Parathyroid adenoma (tissue), 2 donors: ENCODE data around the gene DMPK.
A peak's percentile ranks its signal among the peaks of the same experiment; 100 is the strongest.

Experiments used
- H2AFZ ChIP-seq: fragments of 300-600 bp; sonication (generic); one replicate; pipeline ENCODE4 v1.7.0; 2017; ENCODE audit warnings: antibody characterized with exemption, mild to moderate bottlenecking
- H3K27ac ChIP-seq: fragments of 300-600 bp; sonication (generic); one replicate; pipeline ENCODE4 v1.7.0; 2017
- H3K27me3 ChIP-seq: fragments of 300-600 bp; sonication (generic); one replicate; pipeline ENCODE4 v1.7.0; 2017; ENCODE audit warnings: low read length; ENCODE audit not compliant: control insufficient read depth, insufficient read depth
- H3K36me3 ChIP-seq: fragments of 300-600 bp; sonication (generic); one replicate; pipeline ENCODE4 v1.7.0; 2017; ENCODE audit warnings: low read length; ENCODE audit not compliant: control insufficient read depth, insufficient read depth
- H3K4me1 ChIP-seq: fragments of 300-600 bp; sonication (generic); one replicate; pipeline ENCODE4 v1.7.0; 2017; ENCODE audit warnings: control low read depth
- H3K4me2 ChIP-seq: fragments of 300-600 bp; sonication (generic); one replicate; pipeline ENCODE4 v1.7.0; 2017; ENCODE audit warnings: low read length
- H3K4me3 ChIP-seq: fragments of 300-600 bp; sonication (generic); one replicate; pipeline ENCODE4 v1.7.0; 2017; ENCODE audit warnings: low read depth, low read length
- H3K79me2 ChIP-seq: fragments of 300-600 bp; sonication (generic); one replicate; pipeline ENCODE4 v1.7.0; 2017; ENCODE audit warnings: control low read depth
- H3K9ac ChIP-seq: fragments of 300-600 bp; sonication (generic); one replicate; pipeline ENCODE4 v1.7.0; 2017; ENCODE audit warnings: mild to moderate bottlenecking
- H3K9me3 ChIP-seq: fragments of 300-600 bp; sonication (generic); one replicate; pipeline ENCODE4 v1.7.0; 2017; ENCODE audit warnings: low read length; ENCODE audit not compliant: control insufficient read depth
- TF ChIP-seq, protein P1 (sequence below): fragments of 300-600 bp; sonication (generic); IDR thresholded peaks from one replicate; pipeline ENCODE4 v1.7.0; 2017; ENCODE audit warnings: antibody characterized with exemption, mild to moderate bottlenecking
- donor health status: primary hyperparathyroidism.

The DMPK gene

DNA sequence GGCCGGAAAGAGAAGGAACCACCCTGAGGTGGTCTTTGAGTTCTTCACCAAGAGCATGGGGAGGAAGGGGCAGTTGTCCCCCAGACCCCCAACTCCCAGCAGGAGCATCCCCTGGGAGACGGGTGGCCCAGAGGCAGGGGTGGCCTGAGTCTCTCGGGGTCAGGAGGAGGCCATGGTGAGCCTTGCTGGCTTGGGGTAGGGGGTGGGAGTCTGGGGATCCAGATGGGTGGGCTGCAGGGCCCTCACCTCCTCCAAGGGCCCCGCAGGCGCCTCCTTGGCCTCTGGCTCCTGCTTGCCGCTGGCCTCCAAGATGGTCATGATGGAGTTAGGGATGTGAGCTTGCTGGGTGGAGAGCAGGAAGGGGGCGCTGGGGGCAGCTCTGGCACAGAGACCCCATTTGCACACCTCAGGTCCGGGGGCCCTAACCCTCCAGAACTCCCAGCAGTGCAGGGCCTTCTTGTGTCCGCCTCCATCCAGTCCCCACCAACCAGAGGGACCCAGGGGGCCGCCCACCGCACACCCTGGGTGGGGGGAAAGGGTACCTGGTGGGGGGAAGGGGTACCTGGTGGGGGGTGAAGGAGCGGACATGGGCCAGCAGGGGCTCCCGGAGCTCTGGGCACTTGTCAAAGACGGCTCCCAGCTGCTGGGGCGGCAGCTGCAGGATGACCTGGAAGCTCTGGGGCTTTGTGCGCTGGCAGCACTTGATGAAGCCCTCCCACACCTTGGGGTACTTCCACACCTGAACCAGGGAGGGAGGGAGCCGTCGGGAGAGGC lies 34.1 kb upstream of the DMPK start:
- no peaks in the 10 kb centered on the region for H3K36me3 ChIP-seq
- TF ChIP-seq, protein P1, sequence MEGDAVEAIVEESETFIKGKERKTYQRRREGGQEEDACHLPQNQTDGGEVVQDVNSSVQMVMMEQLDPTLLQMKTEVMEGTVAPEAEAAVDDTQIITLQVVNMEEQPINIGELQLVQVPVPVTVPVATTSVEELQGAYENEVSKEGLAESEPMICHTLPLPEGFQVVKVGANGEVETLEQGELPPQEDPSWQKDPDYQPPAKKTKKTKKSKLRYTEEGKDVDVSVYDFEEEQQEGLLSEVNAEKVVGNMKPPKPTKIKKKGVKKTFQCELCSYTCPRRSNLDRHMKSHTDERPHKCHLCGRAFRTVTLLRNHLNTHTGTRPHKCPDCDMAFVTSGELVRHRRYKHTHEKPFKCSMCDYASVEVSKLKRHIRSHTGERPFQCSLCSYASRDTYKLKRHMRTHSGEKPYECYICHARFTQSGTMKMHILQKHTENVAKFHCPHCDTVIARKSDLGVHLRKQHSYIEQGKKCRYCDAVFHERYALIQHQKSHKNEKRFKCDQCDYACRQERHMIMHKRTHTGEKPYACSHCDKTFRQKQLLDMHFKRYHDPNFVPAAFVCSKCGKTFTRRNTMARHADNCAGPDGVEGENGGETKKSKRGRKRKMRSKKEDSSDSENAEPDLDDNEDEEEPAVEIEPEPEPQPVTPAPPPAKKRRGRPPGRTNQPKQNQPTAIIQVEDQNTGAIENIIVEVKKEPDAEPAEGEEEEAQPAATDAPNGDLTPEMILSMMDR, result no peak
- no peak overlapping the region for H3K9ac ChIP-seq
- no peak overlapping the region for H2AFZ ChIP-seq
- peak overlapping the region; percentile 90 for H3K4me2 ChIP-seq
- no peaks in the 10 kb centered on the region for H3K9me3 ChIP-seq
- no peaks in the 10 kb centered on the region for H3K79me2 ChIP-seq
- no peaks in the 10 kb centered on the region for H3K27me3 ChIP-seq
- peak overlapping the region; percentile 74 for H3K4me3 ChIP-seq
- H3K4me1 ChIP-seq, result no peaks in the 10 kb centered on the region
- H3K27ac ChIP-seq, result no peak overlapping the region

DNA sequence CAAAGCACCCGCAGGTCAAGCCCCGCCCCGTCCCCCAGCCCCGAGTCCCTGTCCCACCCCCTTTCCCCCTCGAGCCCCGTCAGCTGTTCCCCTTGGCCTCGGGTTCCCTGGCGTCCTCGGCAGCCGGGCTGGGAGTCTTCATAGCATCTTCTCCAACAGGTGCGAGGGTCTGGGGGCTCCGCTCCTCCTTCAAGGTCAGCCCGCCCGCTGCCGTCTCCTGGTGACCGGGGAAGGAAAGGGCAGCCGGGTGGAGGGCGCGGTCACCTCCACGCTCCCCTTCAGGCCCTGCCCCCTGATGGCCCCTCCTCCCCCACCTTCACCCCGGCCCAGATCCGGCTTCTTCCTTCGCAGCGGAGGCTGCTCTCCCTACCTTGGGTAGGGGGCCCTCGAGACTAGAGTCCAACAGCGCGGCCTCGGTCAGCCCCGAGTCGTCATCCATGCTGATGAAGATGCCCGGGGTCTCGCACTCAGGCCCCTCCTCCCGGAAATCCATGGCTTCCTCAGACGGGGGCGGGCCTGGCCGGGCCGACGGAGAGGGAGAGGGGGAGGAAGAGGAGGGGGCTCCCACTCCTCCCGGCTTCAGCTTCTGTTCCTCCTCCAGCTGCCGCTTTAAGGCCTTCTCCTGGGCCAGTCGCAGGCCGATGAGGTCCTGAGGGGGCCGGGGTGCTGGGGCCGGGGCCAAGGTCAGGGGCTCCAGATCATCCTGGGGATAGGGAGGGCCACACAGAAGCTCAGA lies 33.4 kb upstream of the DMPK start:
- H3K9ac ChIP-seq, result no peak overlapping the region
- H3K79me2 ChIP-seq, result no peaks in the 10 kb centered on the region
- peak overlapping the region; percentile 90 for H3K4me2 ChIP-seq
- peak overlapping the region; percentile 74 for H3K4me3 ChIP-seq
- H3K4me1 ChIP-seq, result no peaks in the 10 kb centered on the region
- no peaks in the 10 kb centered on the region for H3K27me3 ChIP-seq
- TF ChIP-seq, protein P1, result no peak
- H2AFZ ChIP-seq, result no peak overlapping the region
- H3K9me3 ChIP-seq, result no peaks in the 10 kb centered on the region
- no peak overlapping the region for H3K27ac ChIP-seq
- no peaks in the 10 kb centered on the region for H3K36me3 ChIP-seq

DNA sequence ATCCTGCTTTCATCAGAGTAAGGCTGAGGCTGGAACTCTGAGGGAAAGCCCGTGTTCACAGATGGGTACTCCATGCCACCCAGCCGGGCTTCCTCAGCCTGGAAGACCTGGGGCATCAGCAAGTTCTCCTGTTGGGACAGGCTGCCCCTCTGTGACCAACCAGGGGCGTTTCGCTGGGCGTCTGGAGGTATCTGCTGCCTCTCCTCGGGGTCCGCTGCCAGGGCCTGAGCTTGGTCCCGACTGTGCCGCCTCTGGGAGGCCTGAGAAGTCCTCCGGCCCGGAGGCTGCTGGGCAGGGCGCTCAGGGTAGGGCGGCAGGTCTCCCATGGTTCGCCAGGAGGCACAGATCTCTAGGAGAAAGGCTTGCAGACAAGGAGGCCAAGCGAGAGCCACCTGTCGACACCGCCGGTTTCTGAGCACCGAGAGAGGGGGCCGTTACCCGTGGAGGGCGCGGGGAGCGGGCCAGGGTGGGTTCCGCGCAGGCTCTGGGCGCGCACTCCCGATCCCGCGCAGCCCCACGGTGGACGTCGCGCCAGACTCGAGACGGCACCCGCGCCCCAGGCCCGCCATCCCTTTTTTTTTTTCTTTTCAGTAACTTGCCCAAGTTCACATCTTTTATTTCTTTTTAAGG lies 32.7 kb upstream of the DMPK start, which contains the start of gene RSPH6A:
Gene RSPH6A, minus strand, starts transcription at position 458 of the 630 bp plus-strand sequence. Its CDS starts 132 bp downstream, at position 326.
- H3K27ac ChIP-seq, result no peak within 1 kb of the TSS
- H3K4me3 ChIP-seq, result peak within 1 kb of the TSS; percentile 74
- no peaks in the 10 kb centered on the region for H3K27me3 ChIP-seq
- no peaks in the 10 kb centered on the region for H3K4me1 ChIP-seq
- peak within 1 kb of the TSS; percentile 90 for H3K4me2 ChIP-seq
- TF ChIP-seq, protein P1, result no peak
- no peaks in the 10 kb centered on the region for H3K79me2 ChIP-seq
- H2AFZ ChIP-seq, result no peak within 1 kb of the TSS
- no peaks in the 10 kb centered on the region for H3K9me3 ChIP-seq
- H3K36me3 ChIP-seq, result no peaks in the 10 kb centered on the region
- no peak within 1 kb of the TSS for H3K9ac ChIP-seq

DNA sequence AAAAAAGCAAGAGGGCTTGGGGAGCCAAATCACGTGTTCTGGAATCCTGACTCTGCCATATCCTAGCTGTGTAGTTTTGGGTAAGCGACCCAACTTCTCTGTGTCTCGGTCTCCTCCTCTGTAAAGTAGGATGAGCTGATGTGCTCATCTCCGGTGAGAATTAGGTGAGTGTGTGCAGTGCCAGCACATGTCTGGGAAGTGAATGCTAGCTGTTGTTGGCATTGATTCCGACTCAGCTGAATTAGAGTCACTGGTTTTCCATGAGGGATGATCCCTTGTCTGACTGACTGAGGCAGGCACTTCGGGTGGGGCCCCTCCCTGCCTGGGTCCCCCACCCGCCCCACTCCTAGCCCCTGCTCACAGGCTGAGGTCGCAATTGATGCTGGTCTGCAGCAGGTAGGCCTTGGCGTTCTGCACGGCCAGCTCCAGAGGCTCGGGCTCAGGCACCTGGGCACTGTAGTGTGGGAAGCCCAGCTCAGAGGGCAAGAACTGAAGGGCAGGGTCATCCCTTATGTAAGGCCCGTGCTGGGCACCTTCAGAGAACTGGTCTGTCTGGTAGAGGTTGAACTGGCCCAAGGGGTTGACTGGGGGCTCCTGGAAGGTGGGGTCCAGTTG lies 32.0 kb upstream of the DMPK start:
- Histone ChIP-seq H3K4me1 (no peaks in the 10 kb centered on the region), H2AFZ (no peak overlapping the region), H3K27ac (no peak overlapping the region), H3K36me3 (no peaks in the 10 kb centered on the region), H3K9me3 (no peaks in the 10 kb centered on the region), H3K27me3 (no peaks in the 10 kb centered on the region), H3K4me2 (peak overlapping the region; percentile 90), H3K4me3 (peak overlapping the region; percentile 74), H3K9ac (no peak overlapping the region), H3K79me2 (no peaks in the 10 kb centered on the region)
- TF ChIP-seq, protein P1, result no peak
